Tibial nerve (tissue), 4 donors: Measurements from ENCODE around the gene MMP14. TPM values are rescaled to one million over a fixed set of nuclear protein-coding genes. Genes with fewer than 3 reads are reported as not detected.
A peak's percentile ranks its signal among the peaks of the same experiment; 100 is the strongest.

Experiments used
- DNase-seq, 2 donors: peaks; one replicate each; pipeline ENCODE4 v3.0.0-alpha.2; 2019; ENCODE audit warnings: low spot score in 2 of 2
- H3K27ac ChIP-seq, 4 donors: fragments of 200-600 bp; sonication (generic) in 3 of 4; one replicate each; pipeline ENCODE4 v1.5.1; 2017 to 2019; ENCODE audit warnings: mild to moderate bottlenecking in 1 of 4
- H3K27me3 ChIP-seq, 2 donors: fragments of 200-600 bp; sonication (generic) in 1 of 2; one replicate each; pipeline versions ENCODE4 v1.5.1 to v1.6.0; 2017 to 2019
- H3K36me3 ChIP-seq, 3 donors: fragments of 200-600 bp; sonication (generic); one replicate each; pipeline ENCODE4 v1.5.1; 2018 to 2019
- H3K4me1 ChIP-seq, 4 donors: fragments of 200-600 bp; sonication (generic) in 3 of 4; one replicate each; pipeline ENCODE4 v1.5.1; 2017 to 2019
- H3K4me3 ChIP-seq, 4 donors: fragments of 200-600 bp; sonication (generic) in 3 of 4; one replicate each; pipeline ENCODE4 v1.5.1; 2017 to 2019; ENCODE audit warnings: mild to moderate bottlenecking in 1 of 4, moderate library complexity in 1 of 4
- H3K9me3 ChIP-seq, 4 donors: fragments of 200-600 bp; sonication (generic) in 3 of 4; one replicate each; pipeline ENCODE4 v1.5.1; 2017 to 2019
- EP300 ChIP-seq, 2 donors: sonication (generic); formaldehyde crosslinking; IDR thresholded peaks; one replicate each; pipeline ENCODE4 v1.6.1; 2017; ENCODE audit warnings: antibody characterized with exemption in 2 of 2, mild to moderate bottlenecking in 1 of 2
- POLR2A ChIP-seq, 2 donors: fragments of 450-650 bp; IDR thresholded peaks; one replicate each; pipeline ENCODE4 v1.6.1; 2017; ENCODE audit warnings: antibody characterized with exemption in 2 of 2, mild to moderate bottlenecking in 2 of 2, moderate library complexity in 2 of 2
- WGBS, 2 donors: methylation state at CpG; one replicate each; pipeline ENCODE4 v1.1.5; 2018; 5-methylcytosine and 5-hydroxymethylcytosine counted together
- total RNA-seq, 4 donors: library from RNA; depleted of rRNA; stranded (reverse); fragments of >200 nt; gene quantifications; one replicate each; pipeline ENCODE4 v1.1.0, GENCODE V29; 2016
- TF ChIP-seq, protein P1 (sequence below), 5 experiments: fragments of 200-600 bp in 3 of 5; fragments of 450-650 bp in 2 of 5; sonication (generic) in 3 of 5; IDR thresholded peaks; one replicate each; pipeline ENCODE4 v1.5.1; 2016 to 2019; ENCODE audit warnings: antibody characterized with exemption in 5 of 5, mild to moderate bottlenecking in 3 of 5, moderate library complexity in 2 of 5

The MMP14 gene
- total RNA-seq, 4 donors from 2014 or later: 101 to 222 (median 145) TPM

GRCh38 chr14:22845821-22846625 lies 9.6 kb downstream of the MMP14 start:
- H3K27ac ChIP-seq: peak overlapping the region; percentile 78 to 98 (median 90)
- H3K9me3 ChIP-seq: no peaks in the 10 kb centered on the region
- peaks cover 10 to 90% (median 50%) of the 10 kb centered on the region in 4 donors for H3K4me1 ChIP-seq
- no peaks in the 10 kb centered on the region for H3K27me3 ChIP-seq
- DNase-seq: no peak
- H3K36me3 ChIP-seq: peaks cover 4 to 60% (median 17%) of the 10 kb centered on the region in 3 donors
- 65 to 68% methylated on average over 24 to 26 of the region's 26 CpGs for WGBS, 2 donors
- H3K4me3 ChIP-seq: no peak overlapping the region
- TF ChIP-seq POLR2A (IDR thresholded peaks at IDR 0.05): no peak
- TF ChIP-seq, protein P1, sequence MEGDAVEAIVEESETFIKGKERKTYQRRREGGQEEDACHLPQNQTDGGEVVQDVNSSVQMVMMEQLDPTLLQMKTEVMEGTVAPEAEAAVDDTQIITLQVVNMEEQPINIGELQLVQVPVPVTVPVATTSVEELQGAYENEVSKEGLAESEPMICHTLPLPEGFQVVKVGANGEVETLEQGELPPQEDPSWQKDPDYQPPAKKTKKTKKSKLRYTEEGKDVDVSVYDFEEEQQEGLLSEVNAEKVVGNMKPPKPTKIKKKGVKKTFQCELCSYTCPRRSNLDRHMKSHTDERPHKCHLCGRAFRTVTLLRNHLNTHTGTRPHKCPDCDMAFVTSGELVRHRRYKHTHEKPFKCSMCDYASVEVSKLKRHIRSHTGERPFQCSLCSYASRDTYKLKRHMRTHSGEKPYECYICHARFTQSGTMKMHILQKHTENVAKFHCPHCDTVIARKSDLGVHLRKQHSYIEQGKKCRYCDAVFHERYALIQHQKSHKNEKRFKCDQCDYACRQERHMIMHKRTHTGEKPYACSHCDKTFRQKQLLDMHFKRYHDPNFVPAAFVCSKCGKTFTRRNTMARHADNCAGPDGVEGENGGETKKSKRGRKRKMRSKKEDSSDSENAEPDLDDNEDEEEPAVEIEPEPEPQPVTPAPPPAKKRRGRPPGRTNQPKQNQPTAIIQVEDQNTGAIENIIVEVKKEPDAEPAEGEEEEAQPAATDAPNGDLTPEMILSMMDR (IDR thresholded peaks at IDR 0.05): no peak
- TF ChIP-seq EP300 (IDR thresholded peaks at IDR 0.05): no peak

DNA sequence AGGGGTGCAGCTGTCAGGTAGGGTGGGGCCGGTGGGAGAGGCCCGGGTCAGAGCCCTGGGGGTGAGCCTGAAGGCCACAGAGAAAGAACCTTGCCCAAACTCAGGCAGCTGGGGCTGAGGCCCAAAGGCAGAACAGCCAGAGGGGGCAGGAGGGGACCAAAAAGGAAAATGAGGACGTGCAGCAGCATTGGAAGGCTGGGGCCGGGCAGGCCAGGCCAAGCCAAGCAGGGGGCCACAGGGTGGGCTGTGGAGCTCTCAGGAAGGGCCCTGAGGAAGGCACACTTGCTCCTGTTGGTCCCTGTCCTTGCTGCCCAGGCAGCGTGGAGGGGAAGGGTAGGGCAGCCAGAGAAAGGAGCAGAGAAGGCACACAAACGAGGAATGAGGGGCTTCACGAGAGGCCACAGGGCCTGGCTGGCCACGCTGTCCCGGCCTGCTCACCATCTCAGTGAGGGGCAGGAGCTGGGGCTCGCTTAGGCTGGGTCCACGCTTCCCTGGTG lies 10.5 kb downstream of the MMP14 start:
- WGBS, 2 donors: 43 to 58% methylated on average over 11 of the region's 11 CpGs
- TF ChIP-seq, protein P1 (IDR thresholded peaks at IDR 0.05): no peak
- no peak for TF ChIP-seq POLR2A (IDR thresholded peaks at IDR 0.05)
- TF ChIP-seq EP300 (IDR thresholded peaks at IDR 0.05): no peak
- Histone ChIP-seq H3K36me3 (peaks cover 4 to 51% (median 9%) of the 10 kb centered on the region in 3 donors), H3K4me1 (peaks cover 10 to 91% (median 56%) of the 10 kb centered on the region in 4 donors), H3K4me3 (no peak overlapping the region), H3K27me3 (no peaks in the 10 kb centered on the region), H3K27ac (peak overlapping the region; percentile 78 to 98 (median 90)), H3K9me3 (no peaks in the 10 kb centered on the region)
- DNase-seq: no peak

GRCh38 chr14:22847661-22848341 lies 11.4 kb downstream of the MMP14 start:
- Histone ChIP-seq H3K27ac (peak overlapping the region; percentile 78 to 98 (median 90)), H3K27me3 (no peaks in the 10 kb centered on the region), H3K9me3 (no peaks in the 10 kb centered on the region), H3K36me3 (peaks cover 0 to 42% (median 6%) of the 10 kb centered on the region in 3 donors), H3K4me1 (peaks cover 10 to 91% (median 60%) of the 10 kb centered on the region in 4 donors), H3K4me3 (peak overlapping the region in 1 of 4 donors; percentile 10)
- 16% methylated on average over 12 to 14 of the region's 14 CpGs for WGBS, 2 donors
- DNase-seq: no peak
- TF ChIP-seq POLR2A (IDR thresholded peaks at IDR 0.05): no peak
- TF ChIP-seq EP300 (IDR thresholded peaks at IDR 0.05): peak in 1 of 2 donors; percentile 36
- TF ChIP-seq, protein P1 (IDR thresholded peaks at IDR 0.05): peak in 1 of 5 experiments; percentile 12

DNA sequence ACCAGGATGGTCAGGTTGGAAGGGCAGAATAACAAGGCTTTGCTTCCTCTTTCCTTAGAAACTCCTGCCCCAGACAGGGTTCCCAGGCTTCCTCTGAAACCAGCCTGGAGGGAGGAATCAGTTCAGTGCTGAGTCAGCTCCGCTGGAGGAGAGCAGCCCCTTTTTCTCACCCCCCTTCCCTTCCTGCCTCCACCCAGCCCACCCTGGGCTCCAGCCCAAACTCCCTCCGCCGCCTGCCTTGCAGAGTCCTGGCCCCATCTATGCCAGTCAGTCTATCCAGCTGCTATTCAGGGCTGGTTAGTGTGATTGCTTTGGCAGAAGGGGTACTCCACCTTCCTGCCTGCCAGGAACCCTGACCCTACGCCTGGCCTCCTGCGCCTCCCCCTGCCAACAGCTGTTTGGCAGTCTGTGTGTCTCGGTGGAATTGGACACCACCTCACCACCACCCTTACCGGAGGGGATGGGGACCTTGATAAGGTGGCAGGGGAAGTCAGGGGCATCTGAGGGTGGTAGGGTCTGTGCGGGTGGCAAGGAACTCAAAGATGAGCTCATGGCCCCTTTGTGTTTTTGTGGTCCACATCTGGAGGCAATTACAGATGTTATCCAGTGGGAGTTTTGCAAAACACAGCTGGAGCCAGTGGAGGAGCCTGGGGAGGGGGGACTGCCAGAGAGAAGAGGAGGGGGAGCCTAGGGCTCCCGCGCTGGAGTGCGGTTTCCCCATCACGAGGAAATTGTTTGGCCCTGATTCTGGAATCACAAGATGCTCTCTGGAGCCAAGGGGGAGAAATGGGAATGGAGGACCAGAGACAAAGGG lies 12.2 kb downstream of the MMP14 start:
- peak overlapping the region; percentile 78 to 98 (median 90) for H3K27ac ChIP-seq
- peak overlapping the region in 1 of 4 donors; percentile 10 for H3K4me3 ChIP-seq
- peak; percentile 55 to 70 for DNase-seq
- H3K9me3 ChIP-seq: no peaks in the 10 kb centered on the region
- no peaks in the 10 kb centered on the region for H3K27me3 ChIP-seq
- WGBS, 2 donors: 6 to 7% methylated on average over 12 of the region's 12 CpGs
- peak; percentile 65 to 73 for TF ChIP-seq EP300 (IDR thresholded peaks at IDR 0.05)
- TF ChIP-seq POLR2A (IDR thresholded peaks at IDR 0.05): no peak
- TF ChIP-seq, protein P1 (IDR thresholded peaks at IDR 0.05): peak in 1 of 5 experiments; percentile 22
- peaks cover 10 to 91% (median 66%) of the 10 kb centered on the region in 4 donors for H3K4me1 ChIP-seq
- H3K36me3 ChIP-seq: peaks cover 0 to 34% (median under 1%) of the 10 kb centered on the region in 3 donors
